Smooth muscle cell (in vitro differentiated cells): Measurements from ENCODE around the gene KDM3B. TPM values are rescaled to one million over a fixed set of nuclear protein-coding genes. Genes with fewer than 3 reads are reported as not detected.

ENCODE experiments used
- DNase-seq: peaks from one replicate; lab custom pipeline; 2025; ENCODE audit not compliant: unreplicated experiment; lab: John Stamatoyannopoulos, UW
- H2AFZ ChIP-seq: fragments of 200-600 bp; sonication (generic); 2 replicates; pipeline ENCODE4 v1.6.0; 2016; ENCODE audit warnings: antibody characterized with exemption, low read depth, mild to moderate bottlenecking
- H3F3A ChIP-seq: fragments of 200-600 bp; sonication (generic); 2 replicates; pipeline ENCODE4 v1.6.0; 2017; ENCODE audit warnings: antibody characterized with exemption, low read depth
- H3K27ac ChIP-seq: fragments of 200-600 bp; sonication (generic); 2 replicates; pipeline ENCODE4 v1.5.1; 2016; ENCODE audit warnings: low read depth, mild to moderate bottlenecking
- H3K27me3 ChIP-seq: fragments of 200-600 bp; sonication (generic); 2 replicates; pipeline ENCODE4 v1.6.1; 2016; ENCODE audit warnings: low read depth, mild to moderate bottlenecking
- H3K36me3 ChIP-seq: fragments of 200-600 bp; sonication (generic); 2 replicates; pipeline ENCODE4 v1.5.1; 2016; ENCODE audit warnings: low read depth
- H3K4me1 ChIP-seq: fragments of 200-600 bp; sonication (generic); 2 replicates; pipeline ENCODE4 v1.5.1; 2016; ENCODE audit warnings: low read depth
- H3K4me2 ChIP-seq: fragments of 200-600 bp; sonication (generic); 2 replicates; pipeline ENCODE4 v1.6.0; 2016; ENCODE audit warnings: mild to moderate bottlenecking
- H3K4me3 ChIP-seq: fragments of 200-600 bp; sonication (generic); 2 replicates; pipeline ENCODE4 v1.5.1; 2016; ENCODE audit warnings: mild to moderate bottlenecking
- H3K79me2 ChIP-seq: fragments of 200-600 bp; sonication (generic); 2 replicates; pipeline ENCODE4 v1.6.0; 2016; ENCODE audit warnings: low read depth, mild to moderate bottlenecking
- H3K9ac ChIP-seq: fragments of 200-600 bp; sonication (generic); 2 replicates; pipeline ENCODE4 v1.6.0; 2016; ENCODE audit warnings: low read depth
- H3K9me3 ChIP-seq: fragments of 200-600 bp; sonication (generic); replicated peaks from 2 replicates; pipeline ENCODE4 v1.5.1; 2016; ENCODE audit warnings: low read depth
- H4K20me1 ChIP-seq: fragments of 200-600 bp; sonication (generic); 2 replicates; pipeline ENCODE4 v1.6.0; 2016; ENCODE audit warnings: low read depth
- CTCF ChIP-seq: fragments of 200-600 bp; sonication (generic); IDR thresholded peaks from 2 replicates; pipeline ENCODE4 v1.5.1; 2017; ENCODE audit warnings: borderline replicate concordance, mild to moderate bottlenecking, antibody characterized with exemption; ENCODE audit not compliant: insufficient read depth, poor library complexity, severe bottlenecking
- WGBS: methylation state at CpG from one replicate; pipeline ENCODE4 v1.1.7; 2016; ENCODE audit warnings: low lambda C conversion rate; 5-methylcytosine and 5-hydroxymethylcytosine counted together
- polyA plus RNA-seq: library from polyadenylated mRNA; unstranded; fragments of >200 nt; fragmentation: Nextera tagmentation; extraction: Ambion mirVana; gene quantifications from 2 replicates; pipeline ENCODE4 v1.2.1, GENCODE V29; 2016
- total RNA-seq: library from RNA; depleted of rRNA; stranded (reverse); fragments of >200 nt; gene quantifications from 2 replicates; pipeline ENCODE4 v1.2.3, GENCODE V29; 2014

Gene KDM3B
- total and polyA plus RNA-seq, 2 experiments from 2014 or later = 16.5 to 43.1 TPM

GRCh38 chr5:138458384-138458783 is 105.9 kb downstream of the KDM3B start:
- Histone ChIP-seq H3K36me3 (no peaks in the 10 kb centered on the region), H2AFZ (no peak overlapping the region), H4K20me1 (no peaks in the 10 kb centered on the region), H3K9ac (no peak overlapping the region), H3K27me3 (no peaks in the 10 kb centered on the region), H3K4me3 (no peak overlapping the region), H3F3A (no peaks in the 10 kb centered on the region), H3K4me2 (no peak overlapping the region), H3K4me1 (peaks cover 3% of the 10 kb centered on the region), H3K79me2 (no peaks in the 10 kb centered on the region), H3K9me3 (no peaks in the 10 kb centered on the region), H3K27ac (no peak overlapping the region)
- no peak for TF ChIP-seq CTCF
- DNase-seq = no peak
- WGBS = 48% methylated on average over 10 of the region's 11 CpGs

- Histone ChIP-seq H3K27ac (no peak overlapping the region), H3K79me2 (no peaks in the 10 kb centered on the region), H3K9ac (no peak overlapping the region), H3K36me3 (no peaks in the 10 kb centered on the region), H3K9me3 (no peaks in the 10 kb centered on the region), H3K4me1 (peaks cover 7% of the 10 kb centered on the region), H3K4me2 (no peak overlapping the region), H4K20me1 (no peaks in the 10 kb centered on the region), H3F3A (no peaks in the 10 kb centered on the region), H3K4me3 (no peak overlapping the region), H2AFZ (no peak overlapping the region), H3K27me3 (no peaks in the 10 kb centered on the region)
- no peak for TF ChIP-seq CTCF
- WGBS = 93% methylated on average over 9 of the region's 9 CpGs
- no peak for DNase-seq
These were observed 106.4 kb downstream of the KDM3B start for GRCh38 chr5:138458856-138459255.

GRCh38 chr5:138459311-138459933 is 106.9 kb downstream of the KDM3B start:
- peaks cover 7% of the 10 kb centered on the region for H3K4me1 ChIP-seq
- no peak for DNase-seq
- H3K27me3 ChIP-seq = no peaks in the 10 kb centered on the region
- no peak for TF ChIP-seq CTCF
- H3K9me3 ChIP-seq = no peaks in the 10 kb centered on the region
- no peak overlapping the region for H3K4me2 ChIP-seq
- no peaks in the 10 kb centered on the region for H3K36me3 ChIP-seq
- H3K79me2 ChIP-seq = no peaks in the 10 kb centered on the region
- no peaks in the 10 kb centered on the region for H3F3A ChIP-seq
- no peak overlapping the region for H3K27ac ChIP-seq
- H2AFZ ChIP-seq = no peak overlapping the region
- H4K20me1 ChIP-seq = no peaks in the 10 kb centered on the region
- H3K9ac ChIP-seq = no peak overlapping the region
- no peak overlapping the region for H3K4me3 ChIP-seq
- WGBS = 60% methylated on average over 11 of the region's 11 CpGs
